Measurements from ENCODE around the gene STIL.
"Not testable (repeated sequence)": the region's sequence is repeated elsewhere in the genome, so short reads cannot be mapped to it uniquely, and the experiment has no call there.

Gene STIL

DNA sequence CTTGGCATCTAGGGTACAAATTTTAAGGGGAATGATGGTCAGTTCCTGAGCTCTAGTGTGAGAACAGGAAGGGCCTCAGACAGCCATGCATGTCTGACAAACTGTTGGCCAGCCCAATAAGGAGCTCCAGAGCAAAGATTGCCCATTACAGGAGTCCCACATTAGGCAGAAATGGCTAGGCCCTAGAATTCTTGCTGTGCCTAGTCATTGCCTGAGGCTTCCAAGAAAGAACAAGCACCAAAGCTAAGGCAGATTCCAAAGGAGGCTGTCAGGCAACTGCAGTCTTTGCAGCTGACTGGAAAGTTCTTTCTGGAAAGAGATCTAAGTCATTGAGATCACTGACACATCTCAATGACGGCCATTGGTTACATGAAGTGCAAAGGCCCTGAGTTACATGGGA lies 3.9 kb upstream of the STIL start:
- DNase-seq = no peak

DNA sequence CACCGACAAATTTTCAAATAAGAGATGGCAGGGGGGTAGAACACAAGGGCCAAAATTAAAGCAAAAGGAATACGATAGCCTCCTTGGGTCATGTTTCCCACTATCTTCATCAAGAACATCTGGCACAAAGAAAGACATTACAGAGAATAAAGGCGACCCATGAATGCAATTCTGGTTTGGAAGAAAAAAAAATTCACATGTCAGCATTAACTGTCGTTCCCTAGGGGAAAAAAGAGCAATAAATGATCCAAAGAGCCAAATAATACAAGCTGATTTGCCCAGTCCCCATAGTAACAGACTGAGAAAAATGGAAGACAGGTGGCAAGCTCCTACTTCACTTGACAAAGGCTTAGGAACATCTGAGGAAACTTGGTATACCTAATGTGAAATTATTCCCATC lies 4.5 kb downstream of the STIL start:
- no peak for DNase-seq

DNA sequence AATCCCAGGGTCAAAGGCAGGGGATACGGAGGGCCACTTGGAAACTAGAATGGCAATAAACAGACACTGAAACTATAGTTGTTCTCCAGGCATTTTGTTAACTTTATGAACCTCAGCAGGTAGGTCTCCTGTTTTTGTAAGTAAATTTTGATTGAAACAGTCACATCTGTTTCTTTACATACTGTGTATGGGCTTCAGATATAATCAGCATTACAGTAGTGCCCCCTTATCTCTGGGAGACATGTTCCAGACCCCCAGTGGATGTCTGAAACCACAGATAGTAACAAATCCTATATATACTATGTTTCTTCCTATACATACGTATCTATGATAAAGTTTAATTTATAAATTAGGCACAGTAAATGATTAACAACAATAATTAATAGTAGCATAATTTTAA lies 11.5 kb downstream of the STIL start:
- no peak for DNase-seq

DNA sequence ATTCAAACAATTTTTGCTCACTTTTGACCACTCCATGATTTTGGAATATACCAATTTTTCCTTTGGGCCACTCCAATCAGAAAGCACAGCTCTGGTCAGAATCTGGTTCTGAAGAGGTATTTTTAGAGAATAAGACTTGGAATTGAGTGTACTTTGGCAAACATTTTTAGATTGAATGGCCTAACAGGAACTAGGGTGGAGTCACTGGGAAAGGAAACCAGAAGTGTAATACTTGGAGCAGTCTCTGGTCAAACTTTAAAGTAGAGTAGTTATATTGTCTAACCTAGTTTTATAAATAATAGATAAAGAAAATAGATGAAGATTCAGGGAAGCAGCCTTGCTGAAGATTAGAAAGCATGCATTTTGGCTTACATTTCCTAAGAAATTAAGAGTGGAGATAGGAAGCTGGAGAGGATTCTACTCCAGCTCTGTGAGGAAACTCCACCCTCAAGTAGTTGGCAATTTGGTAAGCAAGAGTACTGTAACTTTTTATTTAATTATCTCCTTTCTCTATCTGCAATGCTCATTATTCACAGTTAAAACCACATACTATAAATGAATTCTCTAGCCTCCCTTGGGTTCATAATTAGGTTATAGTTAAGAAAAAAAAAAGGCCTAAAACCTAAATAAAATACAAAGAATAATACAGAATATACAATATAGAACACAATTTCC lies 15.8 kb downstream of the STIL start:
- DNase-seq = no peak

DNA sequence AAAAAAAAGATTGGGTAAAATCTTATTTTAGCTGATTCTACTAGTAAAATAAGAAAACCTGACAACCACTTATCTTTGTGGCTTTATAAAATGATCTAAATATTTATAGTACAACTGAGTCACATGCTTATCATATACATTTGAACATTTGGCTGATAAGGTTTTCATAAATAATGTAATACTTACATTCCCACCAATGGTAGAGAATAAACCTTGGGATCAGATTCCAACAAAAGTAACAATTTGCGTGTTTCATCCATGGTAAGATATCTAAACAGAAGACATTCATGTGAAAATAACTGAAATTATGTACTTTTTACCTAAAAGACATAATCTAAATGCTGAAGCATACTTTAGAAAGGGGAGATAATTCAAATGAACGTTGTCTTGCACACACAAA lies 18.4 kb downstream of the STIL start:
- DNase-seq = no peak

DNA sequence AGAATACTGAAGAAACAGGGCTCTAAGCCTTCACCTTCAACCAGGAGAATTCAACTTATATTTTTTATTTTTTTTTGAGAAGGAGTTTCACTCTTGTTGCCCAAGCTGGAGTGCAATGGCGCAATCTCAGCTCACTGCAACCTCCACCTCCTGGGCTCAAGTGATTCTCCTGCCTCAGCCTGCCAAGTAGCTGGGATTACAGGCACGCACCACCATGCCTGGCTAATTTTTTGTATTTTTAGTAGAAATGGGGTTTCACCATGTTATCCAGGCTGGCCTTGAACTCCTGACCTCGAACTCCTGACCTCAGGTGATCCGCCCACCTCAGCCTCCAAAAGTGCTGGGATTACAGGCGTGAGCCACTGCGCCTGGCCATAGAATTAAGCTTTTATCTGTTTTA lies 19.1 kb downstream of the STIL start:
- not testable (repeated sequence) for DNase-seq

DNA sequence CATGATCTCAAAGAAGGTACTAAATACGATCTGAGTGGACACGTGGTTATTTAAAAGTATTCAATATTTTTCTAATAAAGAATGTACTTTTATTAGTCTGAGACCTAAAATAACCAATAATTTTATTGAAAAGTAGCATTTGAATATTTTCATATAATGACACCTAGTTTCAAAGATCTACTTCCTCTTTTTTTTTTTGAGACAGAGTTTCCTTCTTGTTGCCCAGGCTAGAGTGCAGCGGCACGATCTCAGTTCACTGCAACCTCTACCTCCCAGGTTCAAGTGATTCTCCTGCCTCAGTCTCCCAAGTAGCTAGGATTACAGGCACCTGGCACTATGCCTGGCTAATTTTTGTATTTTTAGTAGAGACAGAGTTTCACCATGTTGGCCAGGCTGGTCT lies 25.8 kb downstream of the STIL start:
- not testable (repeated sequence) for DNase-seq

DNA sequence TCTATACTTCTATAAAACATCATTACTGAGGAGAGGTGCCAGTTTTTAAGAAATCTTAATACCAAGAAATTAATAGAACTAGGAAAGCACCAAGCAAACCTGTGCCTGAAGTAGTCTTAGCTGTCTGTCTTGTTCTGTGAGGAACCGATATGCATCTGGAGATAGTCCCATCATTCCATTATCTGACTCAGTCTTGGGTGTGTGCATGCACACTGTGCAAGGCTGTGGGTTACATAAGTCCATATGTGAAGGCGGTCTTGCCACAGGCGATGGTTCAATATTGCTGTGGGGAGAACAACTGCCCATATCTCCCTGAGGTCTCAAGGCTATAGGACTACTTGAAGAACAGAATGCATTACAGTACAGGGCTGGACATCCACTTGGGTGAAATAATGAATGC lies 33.8 kb downstream of the STIL start:
- DNase-seq = no peak

DNA sequence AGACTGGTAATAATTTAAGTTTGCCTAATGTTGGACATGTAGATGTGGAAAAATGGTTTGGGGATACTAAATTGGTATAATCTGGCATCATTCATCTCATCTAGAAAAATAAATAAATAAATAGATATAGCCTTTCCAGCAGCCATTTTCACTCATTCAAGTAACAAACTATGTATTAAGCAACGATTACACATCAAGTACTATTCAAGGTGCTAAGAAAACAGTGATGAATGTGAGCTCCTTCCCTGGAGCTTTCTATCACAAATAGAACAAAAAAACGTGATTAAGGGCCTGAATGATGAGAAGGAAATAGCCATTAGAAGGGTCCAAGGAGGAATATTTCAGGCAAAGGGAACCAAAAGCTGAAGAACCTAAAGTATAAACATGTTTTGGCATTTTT lies 37.1 kb downstream of the STIL start:
- no peak for DNase-seq

DNA sequence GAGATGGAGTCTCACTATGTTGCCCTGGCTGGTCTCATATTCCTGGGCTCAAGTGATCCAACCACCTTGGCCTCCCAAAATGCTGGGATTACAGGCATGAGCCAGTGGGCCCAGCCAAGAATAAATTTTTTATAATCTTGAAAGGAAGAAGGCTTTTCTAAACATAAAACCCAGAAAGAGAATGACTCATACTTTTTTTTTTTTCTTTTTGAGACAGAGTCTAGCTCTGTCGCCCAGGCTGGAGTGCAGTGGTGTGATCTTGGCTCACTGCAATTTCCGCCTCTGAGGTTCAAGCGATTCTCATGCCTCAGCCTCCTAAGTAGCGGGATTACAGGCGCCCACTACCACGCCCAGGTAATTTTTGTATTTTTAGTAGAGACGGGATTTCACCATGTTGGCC lies 38.1 kb downstream of the STIL start:
- not testable (repeated sequence) for DNase-seq

DNA sequence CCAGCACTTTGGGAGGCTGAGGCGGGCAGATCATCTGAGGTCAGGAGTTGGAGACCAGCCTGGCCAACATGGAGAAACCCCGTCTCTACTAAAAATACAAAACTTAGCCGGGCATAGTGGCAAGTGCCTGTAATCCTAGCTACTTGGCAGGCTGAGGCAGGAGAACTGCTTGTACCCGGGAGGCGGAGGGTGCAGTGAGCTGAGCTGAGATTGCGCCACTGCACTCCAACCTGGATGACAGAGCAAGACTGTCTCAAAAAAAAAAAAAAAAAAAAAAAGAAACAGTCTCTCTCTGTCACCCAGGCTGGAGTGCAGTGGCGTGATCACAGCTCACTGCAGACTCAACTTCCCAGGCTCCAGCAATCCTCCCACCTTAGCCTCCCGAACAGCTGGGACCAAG lies 48.4 kb downstream of the STIL start:
- not testable (repeated sequence) for DNase-seq

DNA sequence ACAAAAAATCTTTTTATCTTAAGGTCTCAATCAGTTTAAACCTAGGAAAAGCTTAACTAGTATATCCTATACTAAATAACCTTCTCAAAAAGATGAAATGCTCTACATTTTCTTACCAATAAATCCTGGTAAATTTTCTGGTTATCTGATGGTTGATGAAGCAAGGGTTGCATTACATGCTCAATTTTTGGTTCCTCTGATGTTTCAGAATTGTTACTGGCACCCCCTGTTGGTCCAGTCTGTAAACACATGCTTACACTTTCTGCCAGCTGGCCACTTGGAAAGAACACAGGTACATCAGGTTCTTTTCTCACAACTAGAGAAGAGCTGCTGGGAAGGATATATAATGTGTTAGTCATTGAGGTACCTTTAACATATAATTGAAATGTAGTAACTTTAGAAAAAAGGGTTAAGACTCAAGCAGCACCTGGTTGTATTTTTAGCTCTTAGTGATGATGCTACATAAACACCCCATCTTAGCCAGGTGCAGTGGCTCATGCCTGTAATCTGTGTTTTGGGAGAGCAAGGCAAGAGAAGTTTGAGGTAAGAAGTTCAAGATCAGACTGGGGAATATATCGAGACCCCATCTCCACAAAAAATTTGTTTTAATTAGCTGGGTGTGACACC lies 51.0 kb downstream of the STIL start:
- peak; percentile 38 for DNase-seq

DNA sequence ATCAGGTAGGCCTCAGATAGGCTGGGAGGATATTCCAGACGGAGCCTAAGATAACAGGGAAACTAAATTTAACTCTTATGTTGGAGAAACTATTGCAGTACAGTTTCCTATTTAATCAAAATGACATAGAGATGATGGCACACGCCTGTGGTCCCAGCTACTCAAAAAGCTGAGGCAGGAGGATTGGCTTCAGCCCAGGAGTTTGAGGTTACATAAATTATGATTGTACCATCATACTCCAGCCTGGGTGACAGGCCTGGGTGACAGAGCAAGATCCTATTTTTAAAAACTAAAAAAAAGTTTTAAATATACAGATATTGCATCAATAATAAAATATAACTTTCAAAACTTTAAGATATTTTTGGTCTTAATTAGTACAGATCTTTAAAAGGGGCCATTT lies 56.7 kb downstream of the STIL start:
- DNase-seq = no peak

DNA sequence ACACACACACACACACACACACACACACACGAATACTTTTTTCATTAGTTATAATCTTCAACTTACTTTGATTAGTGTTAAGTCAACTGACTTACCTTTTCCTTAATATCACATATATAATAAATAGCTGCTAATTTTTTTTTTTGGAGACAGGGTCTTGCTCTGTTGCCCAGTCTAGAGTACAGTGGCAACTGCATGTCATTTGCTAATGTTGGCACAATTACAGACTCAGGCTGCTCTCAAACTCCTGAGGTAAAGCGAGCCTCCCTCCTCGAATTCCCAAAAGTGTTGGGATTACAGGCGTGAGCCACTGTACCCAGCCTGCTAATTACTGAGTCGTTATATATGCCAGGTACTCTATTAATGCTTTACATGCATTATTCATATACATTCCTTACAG lies 61.2 kb downstream of the STIL start:
- DNase-seq = no peak

DNA sequence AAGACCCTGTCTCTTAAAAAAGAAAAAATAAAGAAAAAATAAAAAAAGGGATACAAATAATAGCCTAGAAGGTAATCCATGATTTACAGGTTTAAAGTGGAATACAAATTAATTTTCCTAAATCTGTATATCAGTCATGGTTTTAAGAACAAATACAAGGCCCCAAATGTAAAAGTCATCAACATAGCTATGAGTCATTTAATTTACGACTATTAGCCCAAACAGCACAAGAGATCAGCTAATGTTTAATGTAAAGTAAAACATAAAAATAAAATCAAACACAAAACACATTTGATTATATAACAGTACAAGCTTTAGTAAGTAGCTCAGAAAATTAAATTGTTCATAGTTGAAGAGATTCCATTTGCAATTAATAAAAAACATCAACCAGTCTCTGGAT lies 61.6 kb downstream of the STIL start:
- DNase-seq = no peak

DNA sequence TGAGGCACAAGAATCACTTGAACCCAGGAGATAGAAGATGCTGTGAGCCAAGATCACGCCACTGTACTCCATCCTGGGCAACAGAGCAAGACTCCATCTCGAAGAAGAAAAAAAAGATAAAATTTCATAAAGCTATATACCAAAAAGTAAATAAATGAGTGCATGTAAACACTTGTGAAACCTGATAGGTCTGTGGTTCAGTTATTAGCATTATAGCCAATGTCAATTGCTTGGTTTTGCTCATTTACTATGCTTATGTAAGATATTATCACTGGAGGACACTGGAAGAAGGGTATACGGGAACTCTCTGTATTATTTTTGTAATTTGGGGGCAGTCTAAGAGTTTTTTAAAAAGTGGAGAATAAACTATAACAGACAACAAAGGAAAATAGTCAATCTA lies 64.2 kb downstream of the STIL start:
- no peak for DNase-seq

DNA sequence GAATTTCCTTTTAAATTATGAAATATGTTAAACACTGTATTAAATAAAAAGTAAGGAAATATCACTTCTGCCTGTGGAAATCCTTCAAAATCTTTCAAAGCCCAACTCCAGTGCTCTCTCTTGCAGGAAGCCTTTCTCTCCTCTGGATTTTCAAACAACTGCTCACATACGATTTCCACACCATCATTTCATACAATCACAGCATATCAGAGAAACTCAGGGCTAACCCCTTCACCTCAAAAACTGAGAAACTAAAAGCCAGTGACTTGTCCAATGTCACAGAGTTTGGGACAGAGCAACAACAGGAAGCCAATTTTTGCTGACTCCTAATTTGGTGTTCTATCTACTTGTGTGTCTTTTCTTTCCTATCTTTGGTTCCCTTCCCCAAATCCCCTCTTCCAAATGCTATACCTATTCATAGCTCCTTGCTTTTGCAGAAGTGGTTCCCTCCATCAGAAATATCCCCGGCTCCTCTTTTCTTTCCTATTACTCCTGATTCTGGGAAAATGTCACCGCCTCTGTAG lies 69.5 kb downstream of the STIL start:
- DNase-seq = no peak

DNA sequence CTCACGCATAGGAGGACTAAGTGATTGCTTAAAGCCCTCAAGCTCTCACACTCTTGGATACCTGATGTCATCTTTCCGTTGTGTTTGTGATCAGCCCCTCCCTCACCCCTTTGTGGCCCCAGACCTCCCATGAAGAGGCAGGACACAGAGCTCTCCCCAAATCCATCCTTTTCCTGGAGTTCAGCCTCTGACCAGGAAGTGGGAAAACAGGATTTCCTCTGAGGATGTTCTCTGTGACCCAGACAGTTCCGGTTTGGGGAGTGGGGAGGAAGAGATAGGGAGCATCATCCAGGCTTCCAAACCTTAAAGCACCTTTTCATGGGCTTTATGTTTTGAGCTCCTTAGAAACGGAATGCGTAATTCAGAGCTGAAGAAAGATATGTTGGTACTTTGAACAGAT lies 70.0 kb downstream of the STIL start:
- no peak for DNase-seq

DNA sequence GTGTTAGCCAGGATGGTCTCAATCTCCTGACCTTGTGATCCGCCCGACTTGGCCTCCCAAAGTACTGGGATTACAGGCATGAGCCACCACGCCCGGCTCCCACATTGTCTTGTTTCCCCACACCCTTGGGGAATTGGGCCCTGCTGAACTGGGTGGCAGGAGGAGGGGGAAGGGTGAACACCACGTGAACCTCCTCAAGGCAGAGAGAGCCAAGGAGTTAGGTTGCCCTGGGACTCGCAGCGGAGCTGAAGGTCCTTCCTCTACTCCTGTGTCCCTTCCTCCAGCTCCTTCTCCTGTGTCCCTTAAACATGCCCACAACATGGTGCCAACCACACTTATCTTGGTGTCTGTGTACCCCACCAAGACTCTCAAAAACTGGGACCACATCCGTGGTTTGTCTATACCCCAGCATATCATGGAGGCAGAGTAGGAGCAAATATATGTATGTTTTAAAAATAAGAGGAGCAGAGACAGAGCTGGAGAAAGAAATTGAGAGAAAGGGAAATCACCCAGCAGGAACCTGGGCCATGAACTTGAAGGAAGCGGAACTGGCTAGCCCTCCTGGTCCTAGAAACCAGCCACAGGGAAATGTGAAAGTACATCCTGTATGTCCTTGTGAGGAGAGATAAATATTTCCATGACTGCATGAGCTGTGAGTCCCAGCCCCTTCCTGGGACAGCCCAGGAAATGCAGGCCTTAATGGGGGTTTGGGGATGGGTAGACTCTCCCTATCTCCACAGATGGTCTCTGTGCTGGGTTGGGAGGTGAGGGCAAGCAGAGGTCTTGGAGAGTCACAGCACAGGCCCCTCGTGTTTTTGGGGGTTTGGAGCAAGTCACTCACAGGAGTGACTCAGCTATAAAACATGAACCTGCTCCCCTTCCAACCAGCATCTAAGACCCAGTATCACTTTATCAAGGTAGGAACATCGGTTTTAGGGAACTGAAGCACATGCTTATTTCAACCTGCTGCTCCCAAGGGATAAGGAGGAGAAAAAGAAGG lies 72.5 kb downstream of the STIL start:
- no peak for DNase-seq

DNA sequence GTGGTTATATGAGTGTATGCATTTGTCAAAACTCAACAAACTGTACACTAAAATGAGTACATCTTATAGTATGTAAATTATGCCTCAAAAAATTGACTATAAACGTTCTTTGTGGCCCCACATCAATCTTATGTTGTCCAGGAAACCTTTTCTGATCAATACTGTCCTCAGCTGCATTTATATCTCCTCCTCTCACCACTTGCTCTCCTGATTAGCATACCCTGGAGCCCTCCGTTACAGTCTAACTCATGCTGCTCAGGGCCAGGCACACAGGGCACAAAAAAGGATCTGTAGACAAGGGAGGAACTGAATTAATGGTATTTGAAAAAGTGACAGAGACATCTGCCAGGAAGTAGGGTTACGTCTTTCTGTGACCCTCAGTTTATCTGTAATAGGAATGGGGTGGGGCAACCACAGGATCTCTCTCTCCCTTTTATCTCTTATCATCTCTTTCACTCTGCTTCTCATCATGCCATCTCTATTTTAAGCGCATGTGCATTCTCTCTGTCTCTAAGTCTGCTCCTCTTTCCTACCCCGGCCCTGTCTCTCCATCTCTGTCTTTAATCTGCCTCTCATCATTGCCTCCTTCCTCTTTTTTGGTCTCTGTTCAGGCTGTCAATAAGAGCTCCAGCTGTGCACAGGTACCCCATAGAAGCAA lies 74.9 kb downstream of the STIL start:
- no peak for DNase-seq

DNA sequence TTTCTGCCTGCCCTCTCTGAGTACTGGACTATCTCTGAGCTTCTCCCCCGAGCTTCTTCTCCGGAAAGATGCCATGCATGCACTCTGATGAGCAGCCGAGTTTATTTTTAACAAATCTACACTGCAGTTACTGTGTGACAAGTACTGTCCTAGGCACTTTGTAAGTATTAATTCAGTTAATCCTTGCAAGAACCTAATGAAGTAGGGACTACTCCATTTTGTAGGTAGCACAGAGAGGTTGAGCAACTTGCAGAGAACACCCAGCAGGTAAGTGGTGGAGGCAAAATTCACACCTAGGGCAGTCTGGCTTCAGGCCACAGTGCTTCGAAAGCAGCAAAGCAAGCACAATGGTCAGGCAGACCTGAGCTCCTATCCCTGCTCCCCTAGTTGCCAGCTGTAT lies 78.1 kb downstream of the STIL start:
- no peak for DNase-seq

DNA sequence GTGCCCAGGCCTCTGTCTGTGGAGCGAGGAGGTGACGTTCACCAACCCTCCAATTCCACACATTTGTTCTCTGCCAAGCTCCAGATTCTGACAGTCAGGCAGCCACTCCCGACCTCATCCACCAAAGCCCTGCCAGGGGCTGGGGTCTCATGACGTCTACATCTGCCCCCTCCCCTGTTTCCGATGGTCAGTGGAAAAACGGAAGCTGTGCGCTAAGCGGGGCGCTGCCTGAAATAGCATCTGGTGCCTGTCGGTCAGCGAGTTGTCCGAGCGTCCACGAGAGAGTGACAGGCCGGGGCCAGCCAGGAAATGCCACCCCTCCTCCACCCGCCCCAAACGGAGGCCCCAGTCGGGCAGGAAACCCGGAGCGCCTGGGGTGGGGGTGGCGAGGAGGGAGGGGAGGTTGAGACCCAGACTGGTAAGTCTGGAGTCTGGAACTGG lies 78.7 kb downstream of the STIL start:
- no peak for DNase-seq

DNA sequence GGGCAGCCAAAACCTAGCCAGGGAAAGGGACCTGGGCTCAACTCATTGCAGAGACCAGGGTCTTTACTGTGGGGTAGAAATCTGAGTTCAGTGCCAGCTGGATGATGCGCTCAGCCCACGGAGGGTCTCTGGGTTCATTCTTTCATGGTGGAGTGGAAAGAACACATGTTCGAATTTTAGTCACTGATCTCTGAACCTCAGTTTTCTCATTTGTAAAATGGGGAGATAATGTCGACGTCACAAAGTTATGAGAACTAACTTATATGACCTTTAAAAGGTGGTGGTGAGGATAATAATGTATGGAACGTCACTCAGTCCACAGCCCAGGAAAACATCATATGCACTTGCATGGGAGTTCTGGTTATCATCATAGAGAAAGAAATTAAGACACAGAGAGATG lies 80.8 kb downstream of the STIL start:
- no peak for DNase-seq

Measured in activated T-cell treated with anti-CD3 and anti-CD28 coated beads for 4 hours (primary cell).